ENCODE data around the gene ZFHX3. TPM values are rescaled to one million over a fixed set of nuclear protein-coding genes. Genes with fewer than 3 reads are reported as not detected.

ZFHX3 gene
- total and polyA plus RNA-seq, 2 donors (not counting 3 experiments of a cell fraction or from before 2014, with no cell fraction given) = 3.7 to 18.8 TPM

DNA sequence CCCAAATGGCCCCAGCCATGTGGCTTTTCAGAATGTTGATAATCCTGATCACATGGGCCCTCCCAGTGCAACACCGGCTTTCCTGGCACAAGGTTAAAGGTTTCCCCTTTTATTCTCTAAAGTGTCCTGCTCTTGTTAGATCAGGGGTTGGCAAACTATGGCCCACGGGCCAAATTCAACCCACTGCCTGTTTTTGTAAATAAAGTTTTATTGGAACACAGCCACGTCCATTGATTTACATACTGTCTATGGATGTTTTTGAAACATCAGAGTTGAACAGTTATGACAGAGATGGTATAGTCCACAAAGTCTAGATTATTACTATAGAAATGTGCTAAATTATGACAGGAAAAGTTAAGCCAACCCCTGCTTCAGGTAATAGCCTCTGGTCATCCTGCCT, 157.3 kb downstream of the ZFHX3 start:
- intact Hi-C loops (cut with micrococcal nuclease) = no loop called here
- dilution Hi-C loops (cut with MboI; ENCODE audit: extremely low pct_ligation_motif_present, low sequenced_read_pairs) = no loop called here
- H3K4me1 ChIP-seq (ENCODE audit: control insufficient read depth, extremely low read depth, insufficient read depth, low read length) = peaks cover 11% of the 10 kb centered on the region
- TF ChIP-seq CTCF (IDR thresholded peaks at IDR 0.05; ENCODE audit: extremely low read depth in 1 of 2, insufficient read depth in 1 of 2, low read depth in 1 of 2, low read length in 2 of 2) = no peak
- no peaks in the 10 kb centered on the region for H4K20me1 ChIP-seq (replicated peaks; ENCODE audit: control insufficient read depth, extremely low read depth, insufficient read depth, low read length)
- FAIRE-seq (no peak), DNase-seq (ENCODE audit: low read depth, low spot score) (no peak)
- ChIA-PET POLR2A (no interaction called here), CTCF (no interaction called here)
- no peaks in the 10 kb centered on the region for H3K9me3 ChIP-seq (replicated peaks; ENCODE audit: control insufficient read depth, insufficient read depth, low read length)
- no peaks in the 10 kb centered on the region for H3K9me1 ChIP-seq (replicated peaks; ENCODE audit: control insufficient read depth, extremely low read depth, insufficient read depth, low read length)
- no peak overlapping the region for H3K27ac ChIP-seq (ENCODE audit: insufficient read depth, low read depth, low read length)
- peaks cover 0 to 13% of the 10 kb centered on the region in 2 experiments for H3K36me3 ChIP-seq (ENCODE audit: control insufficient read depth in 2 of 2, extremely low read depth in 1 of 2, insufficient read depth in 2 of 2, low read length in 2 of 2)
- H3K27me3 ChIP-seq (ENCODE audit: control insufficient read depth in 2 of 2, insufficient read depth in 2 of 2, low read length in 2 of 2) = no peaks in the 10 kb centered on the region
- no TSS peak for BruUV-seq (replicated peaks)
- H3K4me2 ChIP-seq (ENCODE audit: insufficient read depth, low read length) = no peak overlapping the region
- no peak overlapping the region for H3K9ac ChIP-seq (replicated peaks; ENCODE audit: extremely low read depth, insufficient read depth, low read length)
- H3K79me2 ChIP-seq (ENCODE audit: control insufficient read depth, insufficient read depth, low read length) = peaks cover 4% of the 10 kb centered on the region
- H2AFZ ChIP-seq (ENCODE audit: low read depth, low read length) = no peak overlapping the region
- no peak overlapping the region for H3K4me3 ChIP-seq (replicated peaks in 1 of 3; ENCODE audit: insufficient read depth in 1 of 3, low read depth in 1 of 3, low read length in 3 of 3)

DNA sequence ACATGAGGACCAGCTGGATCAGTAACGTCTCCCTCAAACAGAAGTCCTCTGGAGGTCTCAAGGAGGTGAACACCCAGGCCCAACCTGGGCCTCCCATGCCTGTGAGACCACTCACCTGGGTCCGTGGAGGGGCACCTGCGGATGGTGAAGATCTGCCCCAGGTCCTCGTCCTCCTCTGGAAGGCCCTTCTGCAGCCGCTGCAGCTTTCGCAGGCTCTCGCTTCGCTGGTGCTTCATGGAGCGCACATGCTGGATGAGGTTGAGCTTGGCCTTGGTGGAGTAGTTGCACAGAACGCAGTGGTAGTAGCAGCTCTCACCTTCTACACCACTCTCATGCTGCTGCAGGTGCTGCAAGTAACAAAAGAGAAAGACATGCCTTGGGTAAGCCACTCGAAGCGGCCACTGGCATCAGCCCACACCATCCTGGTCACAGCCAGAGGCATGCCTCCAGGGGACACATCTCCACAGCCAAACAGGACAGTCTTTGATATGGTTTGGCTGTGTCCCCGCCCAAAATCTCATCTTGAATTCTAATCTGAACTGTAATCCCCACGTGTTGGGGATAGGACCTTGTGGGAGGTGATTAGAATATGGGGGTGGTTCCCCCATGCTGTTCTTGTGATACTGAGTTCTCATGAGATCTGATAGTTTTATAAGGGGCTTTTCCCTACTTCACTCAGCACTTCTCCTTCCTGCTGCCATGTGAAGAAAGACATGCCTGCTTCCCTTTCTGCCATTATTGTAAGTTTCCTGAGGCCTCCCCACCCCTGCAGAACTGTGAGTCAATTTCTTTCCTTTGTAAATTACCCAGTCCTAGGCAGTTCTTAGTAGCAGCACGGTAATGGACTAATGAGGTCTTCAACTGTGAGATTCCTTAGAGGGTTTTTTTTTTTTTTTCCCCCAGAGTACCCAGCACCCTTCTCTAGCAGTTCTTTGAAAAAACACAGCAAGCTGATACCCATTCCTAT, 158.0 kb downstream of the ZFHX3 start:
- no peak for TF ChIP-seq POLR2A (IDR thresholded peaks at IDR 0.05; ENCODE audit: low read depth, low read length)
- no peak for TF ChIP-seq POLR2AphosphoS5 (IDR thresholded peaks at IDR 0.05; ENCODE audit: insufficient read depth, low read depth, low read length)
- no peak for TF ChIP-seq FOS (IDR thresholded peaks at IDR 0.05; ENCODE audit: borderline replicate concordance, insufficient read depth, low read length)
- TF ChIP-seq GATA2 (IDR thresholded peaks at IDR 0.05; ENCODE audit: insufficient read depth, insufficient read length, low read depth, low read length) = no peak
- TF ChIP-seq MAX (IDR thresholded peaks at IDR 0.05; ENCODE audit: insufficient read depth, insufficient read length) = no peak
- TF ChIP-seq JUN (IDR thresholded peaks at IDR 0.05; ENCODE audit: borderline replicate concordance, insufficient read depth, insufficient read length, low read depth) = no peak
- no peak for TF ChIP-seq EZH2 (IDR thresholded peaks at IDR 0.05; ENCODE audit: borderline replicate concordance, low read depth, low read length, severe bottlenecking)
- TF ChIP-seq CTCF (IDR thresholded peaks at IDR 0.05; ENCODE audit: extremely low read depth in 1 of 2, insufficient read depth in 1 of 2, low read depth in 1 of 2, low read length in 2 of 2) = no peak
- TF ChIP-seq MYC (IDR thresholded peaks at IDR 0.05; ENCODE audit: low read depth, low read length) = no peak
- BruUV-seq (replicated peaks) = no TSS peak
- H3K4me2 ChIP-seq (ENCODE audit: insufficient read depth, low read length) = no peak overlapping the region
- intact Hi-C loops (cut with micrococcal nuclease) = no loop called here
- ChIA-PET POLR2A (no interaction called here), CTCF (no interaction called here)
- H3K9ac ChIP-seq (replicated peaks; ENCODE audit: extremely low read depth, insufficient read depth, low read length) = no peak overlapping the region
- H3K27ac ChIP-seq (ENCODE audit: insufficient read depth, low read depth, low read length) = no peak overlapping the region
- no peaks in the 10 kb centered on the region for H4K20me1 ChIP-seq (replicated peaks; ENCODE audit: control insufficient read depth, extremely low read depth, insufficient read depth, low read length)
- dilution Hi-C loops (cut with MboI; ENCODE audit: extremely low pct_ligation_motif_present, low sequenced_read_pairs) = no loop called here
- no peak for FAIRE-seq
- no peaks in the 10 kb centered on the region for H3K9me3 ChIP-seq (replicated peaks; ENCODE audit: control insufficient read depth, insufficient read depth, low read length)
- H3K4me3 ChIP-seq (replicated peaks in 1 of 3; ENCODE audit: insufficient read depth in 1 of 3, low read depth in 1 of 3, low read length in 3 of 3) = no peak overlapping the region
- H2AFZ ChIP-seq (ENCODE audit: low read depth, low read length) = no peak overlapping the region
- no peaks in the 10 kb centered on the region for H3K27me3 ChIP-seq (ENCODE audit: control insufficient read depth in 2 of 2, insufficient read depth in 2 of 2, low read length in 2 of 2)
- DNase-seq (ENCODE audit: low read depth, low spot score) = no peak
- no peaks in the 10 kb centered on the region for H3K9me1 ChIP-seq (replicated peaks; ENCODE audit: control insufficient read depth, extremely low read depth, insufficient read depth, low read length)
- peaks cover 9% of the 10 kb centered on the region for H3K4me1 ChIP-seq (ENCODE audit: control insufficient read depth, extremely low read depth, insufficient read depth, low read length)
- peaks cover 0 to 15% of the 10 kb centered on the region in 2 experiments for H3K36me3 ChIP-seq (ENCODE audit: control insufficient read depth in 2 of 2, extremely low read depth in 1 of 2, insufficient read depth in 2 of 2, low read length in 2 of 2)
- H3K79me2 ChIP-seq (ENCODE audit: control insufficient read depth, insufficient read depth, low read length) = peaks cover 4% of the 10 kb centered on the region

Measured in endothelial cell of umbilical vein (primary cell).